Measurements from ENCODE around the gene SCML1. TPM values are rescaled to one million over a fixed set of nuclear protein-coding genes. Genes with fewer than 3 reads are reported as not detected.

Gene SCML1
- total RNA-seq, 1 experiment from 2014 or later = 14.1 TPM

GRCh38 chrX:17713288-17713687, 24.0 kb upstream of the SCML1 start:
- CTCF ChIA-PET = interaction anchor here (0.6 kb wide), 1 partner anchor 535 kb away, joined by 4 read pairs; no protein-coding TSS in a partner anchor

GRCh38 chrX:17718649-17719165, 18.6 kb upstream of the SCML1 start:
- H3K4me3 Mint-ChIP-seq (ENCODE audit: unreplicated experiment) = no peak overlapping the region
- intact Hi-C loops (cut with micrococcal nuclease) = no loop called here
- TF ChIP-seq CTCF (IDR thresholded peaks at IDR 0.05; ENCODE audit: unreplicated experiment) = no peak
- ChIA-PET POLR2A (no interaction called here), CTCF (no interaction called here)
- no TSS peak for BruUV-seq (replicated peaks)
- peaks cover 33% of the 10 kb centered on the region for H3K27me3 Mint-ChIP-seq (ENCODE audit: insufficient read depth, unreplicated experiment)
- H3K36me3 Mint-ChIP-seq (ENCODE audit: insufficient read depth, unreplicated experiment) = no peaks in the 10 kb centered on the region
- DNase-seq (ENCODE audit: unreplicated experiment) = no peak
- no peaks in the 10 kb centered on the region for H3K4me1 Mint-ChIP-seq (ENCODE audit: insufficient read depth, unreplicated experiment)
- no peaks in the 10 kb centered on the region for H3K9me3 Mint-ChIP-seq (ENCODE audit: unreplicated experiment)
- H3K27ac Mint-ChIP-seq (ENCODE audit: low read depth, unreplicated experiment) = no peak overlapping the region

More at GRCh38 chrX:17713288-17713687, 24.0 kb upstream of the SCML1 start:
- Mint-ChIP-seq H3K9me3 (ENCODE audit: unreplicated experiment) (no peaks in the 10 kb centered on the region), H3K4me1 (ENCODE audit: insufficient read depth, unreplicated experiment) (peaks cover under 1% of the 10 kb centered on the region), H3K36me3 (ENCODE audit: insufficient read depth, unreplicated experiment) (no peaks in the 10 kb centered on the region), H3K27ac (ENCODE audit: low read depth, unreplicated experiment) (no peak overlapping the region), H3K4me3 (ENCODE audit: unreplicated experiment) (no peak overlapping the region), H3K27me3 (ENCODE audit: insufficient read depth, unreplicated experiment) (peaks cover 10% of the 10 kb centered on the region)
- DNase-seq (ENCODE audit: unreplicated experiment) = no peak
- POLR2A ChIA-PET = no interaction called here
- no peak for TF ChIP-seq CTCF (IDR thresholded peaks at IDR 0.05; ENCODE audit: unreplicated experiment)
- BruUV-seq (replicated peaks) = no TSS peak
- intact Hi-C loops (cut with micrococcal nuclease) = no loop called here

GRCh38 chrX:17719711-17720110, 17.6 kb upstream of the SCML1 start:
- Mint-ChIP-seq H3K4me3 (ENCODE audit: unreplicated experiment) (no peak overlapping the region), H3K36me3 (ENCODE audit: insufficient read depth, unreplicated experiment) (no peaks in the 10 kb centered on the region), H3K4me1 (ENCODE audit: insufficient read depth, unreplicated experiment) (no peaks in the 10 kb centered on the region), H3K9me3 (ENCODE audit: unreplicated experiment) (no peaks in the 10 kb centered on the region), H3K27me3 (ENCODE audit: insufficient read depth, unreplicated experiment) (peaks cover 43% of the 10 kb centered on the region), H3K27ac (ENCODE audit: low read depth, unreplicated experiment) (no peak overlapping the region)
- intact Hi-C loops (cut with micrococcal nuclease) = no loop called here
- POLR2A ChIA-PET = interaction anchor here (0.7 kb wide), 1 partner anchor 11 kb away, joined by 3 read pairs; no protein-coding TSS in a partner anchor
- no peak for TF ChIP-seq CTCF (IDR thresholded peaks at IDR 0.05; ENCODE audit: unreplicated experiment)
- no TSS peak for BruUV-seq (replicated peaks)
- CTCF ChIA-PET = interaction anchor here (0.6 to 0.7 kb wide), 4 partner anchors 10 to 639 kb away, joined by 3 to 4 read pairs (median 3); no protein-coding TSS in a partner anchor
- no peak for DNase-seq (ENCODE audit: unreplicated experiment)

- DNase-seq (ENCODE audit: unreplicated experiment) = no peak
- H3K9me3 Mint-ChIP-seq (ENCODE audit: unreplicated experiment) = no peaks in the 10 kb centered on the region
- H3K4me3 Mint-ChIP-seq (ENCODE audit: unreplicated experiment) = no peak overlapping the region
- BruUV-seq (replicated peaks) = no TSS peak
- no peak overlapping the region for H3K27ac Mint-ChIP-seq (ENCODE audit: low read depth, unreplicated experiment)
- TF ChIP-seq CTCF (IDR thresholded peaks at IDR 0.05; ENCODE audit: unreplicated experiment) = no peak
- H3K4me1 Mint-ChIP-seq (ENCODE audit: insufficient read depth, unreplicated experiment) = no peaks in the 10 kb centered on the region
- ChIA-PET POLR2A (no interaction called here), CTCF (no interaction called here)
- peaks cover 58% of the 10 kb centered on the region for H3K27me3 Mint-ChIP-seq (ENCODE audit: insufficient read depth, unreplicated experiment)
- H3K36me3 Mint-ChIP-seq (ENCODE audit: insufficient read depth, unreplicated experiment) = no peaks in the 10 kb centered on the region
- intact Hi-C loops (cut with micrococcal nuclease) = no loop called here
These were observed 15.6 kb upstream of the SCML1 start for GRCh38 chrX:17721715-17722114.
